GM12892 (cell line): ENCODE measurements around the gene GPS1.
A peak's percentile ranks its signal among the peaks of the same experiment; 100 is the strongest.
"Not testable (repeated sequence)": the region's sequence is repeated elsewhere in the genome, so short reads cannot be mapped to it uniquely, and the experiment has no call there.

Source experiments
- DNase-seq: peaks from one replicate; pipeline ENCODE4 v3.0.0; 2011; ENCODE audit not compliant: insufficient read length
- FAIRE-seq: peaks from 2 replicates; lab custom pipeline; 2011; peaks lifted over from hg19 to GRCh38; lab: Jason Lieb, UNC
- POLR2A ChIP-seq: IDR thresholded peaks from 2 replicates; pipeline ENCODE4 v1.6.1; 2011; ENCODE audit warnings: low read depth, low read length, control low read depth
- POLR2AphosphoS5 ChIP-seq: IDR thresholded peaks from 2 replicates; pipeline ENCODE4 v1.6.1; 2011; ENCODE audit warnings: low read depth, low read length, control low read depth
- TAF1 ChIP-seq: IDR thresholded peaks from 2 replicates; pipeline ENCODE4 v1.6.1; 2011; ENCODE audit warnings: low read depth, mild to moderate bottlenecking, control low read depth, low read length, borderline replicate concordance

Gene GPS1

DNA sequence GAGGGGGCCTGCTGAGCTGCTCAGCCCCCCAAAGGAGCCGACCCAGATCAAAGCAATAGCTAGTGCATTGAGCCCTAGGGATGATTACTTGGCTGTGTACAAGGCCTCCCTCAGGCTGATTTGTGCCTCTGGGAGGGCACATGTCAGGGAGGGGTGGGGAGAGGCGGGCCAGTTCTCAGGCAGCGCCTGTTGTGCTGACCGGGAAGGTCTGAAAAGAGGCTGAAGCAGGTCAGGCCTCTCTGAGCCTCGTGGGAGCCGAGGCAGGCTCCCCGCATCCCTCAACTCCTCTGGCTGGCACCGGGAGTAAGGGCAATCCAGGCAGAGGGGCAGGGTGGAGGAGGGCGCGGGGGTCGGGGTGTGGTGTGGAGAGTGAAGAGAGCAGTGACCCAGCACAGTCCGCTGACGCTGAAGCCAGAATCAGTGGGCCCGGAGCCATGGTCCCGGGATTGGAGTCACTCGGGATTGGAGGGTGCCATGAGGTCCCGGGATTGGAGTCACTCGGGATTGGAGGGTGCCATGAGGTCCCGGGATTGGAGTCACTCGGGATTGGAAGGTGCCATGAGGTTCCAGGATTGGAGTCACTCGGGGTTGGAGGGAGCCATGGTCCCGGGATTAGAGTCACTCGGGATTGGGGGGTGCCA is 17.2 kb upstream of the GPS1 start:
- FAIRE-seq, result no peak
- TF ChIP-seq POLR2AphosphoS5 (no peak), TAF1 (no peak), POLR2A (no peak)
- DNase-seq, result no peak

DNA sequence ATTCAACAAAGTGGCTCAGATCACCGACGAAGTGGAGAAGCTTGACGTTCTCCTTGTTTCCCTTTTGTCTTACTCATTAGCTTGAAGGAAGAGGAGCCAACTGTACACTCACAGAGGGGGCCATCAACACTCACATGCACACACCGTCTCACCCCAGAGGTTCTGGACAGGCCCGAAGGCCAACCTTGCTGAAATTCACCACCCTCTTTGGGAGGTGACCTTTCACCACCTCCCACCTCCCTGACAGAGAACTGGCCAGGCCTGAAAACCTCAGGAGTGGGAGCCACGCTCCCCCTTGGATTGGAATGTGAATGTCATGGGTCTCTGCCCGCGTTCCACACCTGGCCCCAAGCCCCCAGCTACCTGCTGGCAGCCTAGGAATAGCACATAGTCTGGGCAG is 16.2 kb upstream of the GPS1 start:
- FAIRE-seq (no peak), DNase-seq (no peak)
- TF ChIP-seq POLR2AphosphoS5, result no peak
- no peak for TF ChIP-seq POLR2A
- no peak for TF ChIP-seq TAF1

DNA sequence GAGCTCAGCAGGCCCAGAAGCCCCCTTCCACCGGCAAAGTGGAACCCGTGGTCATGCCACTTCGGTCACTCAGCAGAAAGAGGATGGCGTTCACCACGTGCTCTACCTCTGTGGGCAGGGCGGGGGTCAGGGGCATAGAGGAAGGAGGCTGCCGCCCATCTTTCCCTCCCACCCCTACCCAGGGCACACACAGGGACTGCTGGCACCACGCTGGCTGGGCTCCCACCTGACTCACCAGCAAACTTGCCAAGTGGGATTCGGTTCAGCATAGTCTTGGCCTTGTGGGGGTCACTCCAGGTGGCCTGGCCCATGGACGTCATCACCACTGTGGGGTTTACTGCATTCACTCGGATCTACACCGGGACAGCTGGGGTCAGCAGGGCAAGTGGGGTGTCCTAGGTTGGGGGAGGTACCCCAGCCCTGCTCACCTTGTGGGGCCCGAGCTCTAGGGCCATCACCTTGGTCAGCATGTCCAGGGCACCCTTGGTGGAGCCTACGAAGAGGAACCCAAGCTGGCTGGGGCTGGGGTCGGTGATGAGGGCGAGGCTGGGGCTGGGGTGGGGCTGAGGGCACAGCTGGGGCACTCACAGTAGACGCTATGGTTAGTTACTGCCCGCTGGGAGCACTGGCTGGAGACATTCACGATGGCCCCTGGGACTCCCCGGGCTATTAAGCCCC is 15.6 kb upstream of the GPS1 start:
- DNase-seq (no peak), FAIRE-seq (no peak)
- TF ChIP-seq POLR2A (peak; percentile 34; the same call in 1 of the 2 replicates), TAF1 (no peak)

DNA sequence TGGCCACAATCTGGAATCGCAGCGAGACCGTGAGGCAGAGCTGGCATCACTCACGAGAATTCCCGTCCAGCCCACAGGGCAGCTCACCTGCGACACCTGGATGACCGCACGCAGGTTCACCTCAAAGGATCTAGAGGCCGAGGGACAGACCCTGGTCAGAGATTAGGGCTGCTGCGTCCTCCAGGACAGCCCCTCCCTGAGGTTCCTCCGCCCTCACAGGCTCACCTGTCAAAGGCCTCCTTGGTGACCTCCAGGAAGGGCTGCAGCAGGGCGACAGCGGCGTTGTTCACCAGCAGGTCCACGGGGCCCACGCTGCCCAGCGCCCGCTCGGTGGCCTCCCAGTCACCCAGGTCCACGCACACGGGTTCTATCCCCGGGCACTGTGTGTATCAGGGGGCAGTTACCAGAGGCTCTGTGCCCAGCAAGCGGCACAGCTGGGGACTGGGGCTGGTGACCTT is 15.0 kb upstream of the GPS1 start:
- TF ChIP-seq POLR2AphosphoS5 (no peak), TAF1 (no peak), POLR2A (no peak)
- no peak for DNase-seq
- no peak for FAIRE-seq

DNA sequence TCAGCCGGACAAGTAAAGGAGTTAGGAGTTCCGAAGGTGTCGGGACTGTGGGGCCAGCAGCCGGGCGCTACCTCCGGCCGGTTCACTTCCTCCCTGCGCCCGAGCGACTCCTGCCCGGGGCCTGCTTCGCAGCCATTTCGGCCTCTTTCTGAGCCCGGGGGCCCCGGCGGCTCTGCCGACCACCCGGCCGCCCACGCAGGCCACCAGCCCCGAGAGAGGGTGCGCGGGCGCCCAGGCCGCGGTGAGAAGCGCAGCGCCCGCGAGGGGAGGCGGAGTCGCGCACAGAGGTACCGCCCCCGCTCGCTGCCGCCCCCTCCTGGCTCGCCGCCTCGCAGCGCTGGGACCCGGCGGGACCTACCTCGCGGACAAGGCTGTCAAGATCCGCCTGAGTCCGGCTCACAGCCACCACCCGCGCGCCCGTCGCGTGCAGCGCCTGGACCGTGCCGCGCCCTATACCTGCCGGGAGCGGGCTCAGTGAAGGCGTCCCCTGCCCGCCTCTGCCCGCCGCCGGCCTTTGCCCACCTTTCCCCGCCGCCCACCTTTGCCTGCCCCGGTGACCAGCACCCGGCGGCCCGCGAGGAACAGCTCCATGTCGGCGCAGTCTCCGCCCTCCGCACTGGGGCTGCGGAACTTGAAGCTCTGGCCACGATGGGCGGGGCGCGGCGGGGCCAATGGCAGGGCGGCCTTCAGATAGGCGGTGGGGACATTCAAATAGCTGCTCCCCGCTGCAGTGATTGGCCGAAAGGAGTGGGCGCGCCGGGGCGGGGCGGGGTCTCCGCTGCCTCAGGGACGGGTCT is 14.4 kb upstream of the GPS1 start, which contains the start of gene DCXR:
Gene DCXR (minus strand): TSS at position 606 of the 797 bp plus-strand sequence. CDS start 15 bp downstream, at position 591.
- FAIRE-seq, result peak; percentile 99
- TF ChIP-seq POLR2A, result peak; percentile 92; the same call in 1 of the 2 replicates
- TF ChIP-seq TAF1, result no peak
- TF ChIP-seq POLR2AphosphoS5, result peak; percentile 91
- peak; percentile 98 for DNase-seq

DNA sequence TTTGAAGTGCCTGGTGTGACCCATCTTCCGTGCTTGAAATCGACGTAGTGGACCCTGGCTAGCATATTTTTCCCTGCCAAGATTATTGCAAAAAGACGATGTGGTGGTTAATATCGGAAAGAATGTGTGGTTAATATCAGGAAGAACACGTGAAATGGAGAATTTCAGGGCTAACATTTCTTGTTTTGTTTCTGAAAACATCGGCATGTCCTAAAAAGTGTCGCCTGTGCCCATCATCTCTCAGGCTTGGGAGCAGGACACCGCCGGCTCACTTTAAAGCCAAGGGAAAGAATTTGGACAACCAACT is 13.9 kb upstream of the GPS1 start:
- DNase-seq, result no peak
- no peak for FAIRE-seq
- TF ChIP-seq POLR2AphosphoS5, result no peak
- TF ChIP-seq POLR2A, result no peak
- no peak for TF ChIP-seq TAF1

DNA sequence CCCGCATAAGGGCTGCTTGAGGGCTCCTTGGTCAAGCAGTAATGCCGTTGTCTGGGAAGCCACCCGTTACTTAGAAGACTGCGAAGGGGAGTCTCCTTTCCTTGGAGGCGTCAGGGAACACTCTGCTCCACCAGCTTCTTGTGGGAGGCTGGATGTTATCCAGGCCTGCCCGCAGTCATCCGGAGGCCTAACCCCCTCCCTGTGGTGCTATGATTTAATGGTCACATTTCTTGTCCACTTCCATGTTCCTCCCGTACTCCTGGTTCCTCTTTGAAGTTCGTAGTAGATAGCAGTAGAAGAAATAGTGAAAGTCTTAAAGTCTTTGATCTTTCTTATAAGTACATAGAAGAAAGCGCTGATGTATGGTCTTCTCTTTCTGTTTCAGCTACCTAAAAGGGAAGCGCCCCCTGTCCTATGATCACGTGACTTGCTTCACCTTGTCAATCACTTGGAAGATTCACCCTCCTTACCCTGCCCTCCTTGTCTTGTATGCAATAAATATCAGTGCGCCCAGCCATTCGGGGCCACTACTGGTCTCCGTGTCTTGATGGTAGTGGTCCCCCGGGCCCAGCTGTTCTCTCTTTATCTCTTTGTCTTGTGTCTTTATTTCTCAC is 12.8 kb upstream of the GPS1 start:
- DNase-seq, FAIRE-seq: not testable (repeated sequence)

DNA sequence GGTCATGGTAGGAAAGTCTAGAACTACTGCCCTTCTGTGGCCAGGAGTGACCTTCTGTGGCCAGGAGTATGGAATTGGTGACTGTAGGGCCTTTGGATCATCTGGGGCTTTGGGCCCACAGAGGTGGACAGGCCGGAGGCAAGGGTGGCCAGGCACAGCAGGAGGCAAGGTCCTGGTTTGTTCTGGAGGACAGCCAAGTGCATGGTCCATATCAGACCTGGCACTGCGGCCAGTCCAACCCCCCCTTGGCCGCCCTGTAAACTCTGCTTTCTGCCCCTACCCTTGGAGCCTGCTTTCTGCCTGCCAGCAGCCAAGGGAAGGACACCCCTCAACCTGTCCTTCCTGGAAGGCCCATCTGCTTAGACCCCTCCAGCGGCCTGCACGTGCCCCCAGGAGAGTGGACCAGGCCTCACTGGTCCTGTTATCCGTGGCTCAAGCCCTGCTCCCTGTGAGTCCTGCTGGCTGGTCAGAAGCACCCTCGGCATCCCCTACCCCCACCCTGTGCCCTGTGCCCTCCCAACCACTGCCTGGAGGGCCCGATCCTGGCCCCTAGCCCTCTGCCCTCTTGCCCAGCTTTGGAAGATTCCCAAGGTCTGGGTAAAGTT is 11.9 kb upstream of the GPS1 start:
- TF ChIP-seq TAF1, result no peak
- FAIRE-seq (no peak), DNase-seq (no peak)

DNA sequence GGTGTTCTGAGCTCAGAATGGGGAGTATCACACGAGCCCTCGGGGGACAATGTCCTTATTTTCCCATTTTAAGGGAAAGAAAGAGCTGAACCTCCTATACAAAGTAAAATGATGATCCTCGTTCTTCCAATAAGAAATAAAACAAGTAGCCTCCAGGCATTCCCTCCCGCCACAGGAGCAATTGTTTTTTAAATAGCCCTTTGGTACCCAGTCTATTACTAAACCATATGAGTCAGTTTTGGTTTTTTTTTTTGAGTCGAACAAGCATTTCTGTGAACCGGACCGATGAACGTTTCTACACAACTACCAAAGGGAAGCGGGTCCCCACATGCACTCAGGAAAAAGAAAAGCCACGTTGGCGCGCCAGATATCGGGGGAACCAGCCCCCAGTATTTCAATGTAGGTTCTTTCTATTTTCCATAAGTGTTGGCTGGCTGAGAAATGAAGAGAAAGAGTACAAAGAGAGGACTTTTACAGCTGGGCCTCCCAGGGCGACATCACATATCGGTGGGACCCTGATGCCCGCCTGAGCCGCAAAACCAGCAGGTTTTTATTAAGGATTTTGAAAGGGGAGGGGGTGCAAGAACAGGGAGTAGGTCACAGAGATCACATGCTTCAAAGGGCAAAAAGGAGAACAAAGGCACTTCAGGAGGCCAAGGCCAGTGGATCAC is 10.4 kb upstream of the GPS1 start:
- DNase-seq (no peak), FAIRE-seq (no peak)
- TF ChIP-seq TAF1 (no peak), POLR2A (no peak), POLR2AphosphoS5 (no peak)

DNA sequence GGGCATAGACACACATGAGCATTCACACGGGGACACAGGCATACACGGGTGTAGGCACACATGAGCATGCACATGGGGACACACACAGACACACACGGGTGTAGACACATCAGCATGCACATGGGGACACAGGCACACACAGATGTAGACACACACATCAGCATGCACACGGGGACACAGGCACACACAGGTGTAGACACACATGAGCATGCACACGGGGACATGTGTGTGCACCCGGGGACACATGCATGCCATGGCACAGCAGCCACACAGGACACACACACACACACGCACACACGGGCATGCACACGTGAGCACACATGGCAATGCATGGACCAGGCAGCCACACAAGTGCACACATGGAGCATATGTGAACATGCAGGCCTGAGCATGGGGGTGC is 9.0 kb upstream of the GPS1 start:
- TF ChIP-seq TAF1 (no peak), POLR2AphosphoS5 (no peak), POLR2A (no peak)
- FAIRE-seq (no peak), DNase-seq (no peak)

DNA sequence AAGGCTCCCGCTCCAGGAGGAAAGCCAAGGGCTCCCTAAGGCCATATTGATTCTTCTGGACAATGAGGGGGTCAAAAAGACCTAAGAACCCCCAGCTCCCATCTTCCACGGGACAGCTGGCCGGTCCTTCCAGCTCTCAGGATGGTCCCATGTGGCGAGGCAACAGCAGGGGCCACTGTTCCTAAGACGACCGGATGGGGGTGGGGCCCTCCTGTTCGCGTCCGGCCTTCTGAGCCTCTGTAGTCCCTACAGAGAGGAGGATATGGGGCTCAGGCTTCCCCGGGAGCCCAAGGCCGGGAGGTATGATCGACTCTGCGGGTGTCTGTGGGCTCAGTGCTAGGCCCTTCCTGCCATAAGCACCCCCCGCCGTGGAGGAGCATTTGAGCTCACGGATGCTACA is 8.2 kb upstream of the GPS1 start:
- no peak for DNase-seq
- FAIRE-seq, result no peak
- TF ChIP-seq POLR2AphosphoS5, result no peak
- no peak for TF ChIP-seq TAF1
- TF ChIP-seq POLR2A, result no peak
